ENCODE data around the gene KIF7. TPM values are rescaled to one million over a fixed set of nuclear protein-coding genes. Genes with fewer than 3 reads are reported as not detected.
A peak's percentile ranks its signal among the peaks of the same experiment; 100 is the strongest.

The KIF7 gene
- polyA plus RNA-seq, 1 of the 3 experiments (the other 2 are of a cell fraction): 12.0 TPM

- H3K4me2 ChIP-seq: 0 out of 2 replicates have a peak overlapping the region, but pooled peaks have one; percentile 1
- no peaks in the 10 kb centered on the region for H3K27me3 ChIP-seq (ENCODE audit: insufficient read depth)
- no peak for DNase-seq
- peaks cover 0 to 5% of the 10 kb centered on the region in 2 experiments; a peak in 1 of 4 replicates for H3K4me1 ChIP-seq (ENCODE audit: control insufficient read depth in 1 of 2, insufficient read depth in 2 of 2, low read depth in 1 of 2, low read length in 1 of 2)
- H2AFZ ChIP-seq (ENCODE audit: low read depth): no peak overlapping the region
- H4K20me1 ChIP-seq (ENCODE audit: insufficient read depth): no peaks in the 10 kb centered on the region
- ChIA-PET POLR2A (no interaction called here), CTCF (interaction anchor here (1.2 to 1.8 kb wide), 3 partner anchors 7 to 323 kb away, joined by 3 to 7 read pairs (median 5); no protein-coding TSS in a partner anchor)
- 67% methylated on average over 5 of the region's 5 CpGs for WGBS (ENCODE audit: low lambda C conversion rate)
- no peaks in the 10 kb centered on the region for H3K79me2 ChIP-seq (ENCODE audit: insufficient read depth)
- peaks cover 9% of the 10 kb centered on the region for H3F3A ChIP-seq (replicated peaks; ENCODE audit: insufficient read depth)
- H3K4me3 ChIP-seq (ENCODE audit: low read depth in 2 of 2, low read length in 1 of 2): no peak overlapping the region
- no peaks in the 10 kb centered on the region for H3K9me2 ChIP-seq
- TF ChIP-seq USF2 (IDR thresholded peaks at IDR 0.05; ENCODE audit: borderline replicate concordance, low read depth, low read length) (no peak), FOXM1 (IDR thresholded peaks at IDR 0.05; ENCODE audit: low read depth) (no peak), MAX (IDR thresholded peaks at IDR 0.05; ENCODE audit: low read depth) (no peak), RXRA (IDR thresholded peaks at IDR 0.05; ENCODE audit: borderline replicate concordance, low read depth) (no peak), CTCF (IDR thresholded peaks at IDR 0.05) (no peak), PBX3 (IDR thresholded peaks at IDR 0.05) (no peak), USF1 (IDR thresholded peaks at IDR 0.05; ENCODE audit: borderline replicate concordance, low read depth) (no peak)
- H3K36me3 ChIP-seq (replicated peaks in 1 of 2; ENCODE audit: control insufficient read depth in 1 of 2, insufficient read depth in 2 of 2, low read length in 1 of 2): peaks cover 7 to 15% of the 10 kb centered on the region in 2 experiments
- H3K27ac ChIP-seq (ENCODE audit: low read depth in 2 of 2, low read length in 1 of 2): no peak overlapping the region
- H3K9me3 ChIP-seq: no peaks in the 10 kb centered on the region
- H3K9ac ChIP-seq: no peak overlapping the region
Measured at GRCh38 chr15:89680282-89680873, 25.1 kb upstream of the KIF7 start.

- no peak within 1 kb of the TSS for H3K27ac ChIP-seq (ENCODE audit: low read depth in 2 of 2, low read length in 1 of 2)
- 100% methylated on average over 2 of the region's 2 CpGs for WGBS (ENCODE audit: low lambda C conversion rate)
- CTCF ChIA-PET: interaction anchor here (1.8 kb wide), 1 partner anchor 33 kb away, joined by 5 read pairs; no protein-coding TSS in a partner anchor
Measured at GRCh38 chr15:89679212-89679611, 23.9 kb upstream of the KIF7 start, which contains the start of gene PLIN1. Gene PLIN1 (minus strand): TSS chr15:89679367. CDS start chr15:89677489, 1,878 bp downstream.

More at GRCh38 chr15:89679212-89679611, 23.9 kb upstream of the KIF7 start, which contains the start of gene PLIN1:
- POLR2A ChIA-PET: no interaction called here
- no peaks in the 10 kb centered on the region for H3K9me3 ChIP-seq
- peaks cover 9% of the 10 kb centered on the region for H3F3A ChIP-seq (replicated peaks; ENCODE audit: insufficient read depth)
- H3K4me3 ChIP-seq (ENCODE audit: low read depth in 2 of 2, low read length in 1 of 2): no peak within 1 kb of the TSS
- no peaks in the 10 kb centered on the region for H3K27me3 ChIP-seq (ENCODE audit: insufficient read depth)
- H2AFZ ChIP-seq (ENCODE audit: low read depth): no peak within 1 kb of the TSS
- H3K36me3 ChIP-seq (replicated peaks in 1 of 2; ENCODE audit: control insufficient read depth in 1 of 2, insufficient read depth in 2 of 2, low read length in 1 of 2): peaks cover 7 to 12% of the 10 kb centered on the region in 2 experiments
- H3K4me1 ChIP-seq (ENCODE audit: control insufficient read depth in 1 of 2, insufficient read depth in 2 of 2, low read depth in 1 of 2, low read length in 1 of 2): peaks cover 0 to 5% of the 10 kb centered on the region in 2 experiments; a peak in 2 of 4 replicates
- TF ChIP-seq USF2 (IDR thresholded peaks at IDR 0.05; ENCODE audit: borderline replicate concordance, low read depth, low read length) (no peak), GATA2 (CRISPR knock-in tag; IDR thresholded peaks at IDR 0.05) (no peak), FOXJ3 (CRISPR knock-in tag; IDR thresholded peaks at IDR 0.05) (no peak), TEAD4 (IDR thresholded peaks at IDR 0.05; ENCODE audit: borderline replicate concordance, insufficient read depth) (no peak), USF1 (IDR thresholded peaks at IDR 0.05; ENCODE audit: borderline replicate concordance, low read depth) (no peak), PBX3 (IDR thresholded peaks at IDR 0.05) (no peak), MXI1 (IDR thresholded peaks at IDR 0.05; ENCODE audit: low read depth, low read length) (no peak), NRF1 (IDR thresholded peaks at IDR 0.05; ENCODE audit: low read depth, low read length) (no peak), RXRA (IDR thresholded peaks at IDR 0.05; ENCODE audit: borderline replicate concordance, low read depth) (no peak), SIN3A (IDR thresholded peaks at IDR 0.05; ENCODE audit: borderline replicate concordance, low read depth, low read length) (no peak), FOSL2 (IDR thresholded peaks at IDR 0.05; ENCODE audit: borderline replicate concordance, low read depth) (no peak), FOXM1 (IDR thresholded peaks at IDR 0.05; ENCODE audit: low read depth) (no peak), ELF1 (IDR thresholded peaks at IDR 0.05) (no peak), RCOR1 (IDR thresholded peaks at IDR 0.05; ENCODE audit: low read length) (no peak)
- no peak within 1 kb of the TSS for H3K4me2 ChIP-seq
- no peaks in the 10 kb centered on the region for H4K20me1 ChIP-seq (ENCODE audit: insufficient read depth)
- no peak for DNase-seq
- no peak within 1 kb of the TSS for H3K9ac ChIP-seq
- H3K9me2 ChIP-seq: no peaks in the 10 kb centered on the region
- H3K79me2 ChIP-seq (ENCODE audit: insufficient read depth): no peaks in the 10 kb centered on the region

All from SK-N-SH (cell line).